ENCODE measurements around the gene DOCK9. TPM values are rescaled to one million over a fixed set of nuclear protein-coding genes. Genes with fewer than 3 reads are reported as not detected.

Gene DOCK9
- polyA plus RNA-seq, 1 of the 3 experiments (the other 2 are of a cell fraction): 16.6 TPM

- ChIA-PET CTCF (no interaction called here), POLR2A (no interaction called here)
- no peaks in the 10 kb centered on the region for H3K79me2 ChIP-seq (ENCODE audit: insufficient read depth)
- DNase-seq: no peak
- TF ChIP-seq TAF1 (IDR thresholded peaks at IDR 0.05; ENCODE audit: borderline replicate concordance, low read depth, low read length): no peak
- no peak for TF ChIP-seq EP300 (IDR thresholded peaks at IDR 0.05; ENCODE audit: borderline replicate concordance in 1 of 2, low read depth in 1 of 2, low read length in 1 of 2)
- TF ChIP-seq SMC3 (IDR thresholded peaks at IDR 0.05; ENCODE audit: low read depth, low read length): no peak
- no peak for TF ChIP-seq PBX3 (IDR thresholded peaks at IDR 0.05)
- TF ChIP-seq RXRA (IDR thresholded peaks at IDR 0.05; ENCODE audit: borderline replicate concordance, low read depth): no peak
- TF ChIP-seq TCF12 (IDR thresholded peaks at IDR 0.05): no peak
- no peak for TF ChIP-seq IRF3 (IDR thresholded peaks at IDR 0.05; ENCODE audit: low read depth, low read length)
- no peak for TF ChIP-seq CHD2 (IDR thresholded peaks at IDR 0.05; ENCODE audit: low read length, partially characterized antibody)
- no peak overlapping the region for H3K27ac ChIP-seq (ENCODE audit: low read depth in 2 of 2, low read length in 1 of 2)
- no peaks in the 10 kb centered on the region for H4K20me1 ChIP-seq (ENCODE audit: insufficient read depth)
- H2AFZ ChIP-seq (ENCODE audit: low read depth): no peak overlapping the region
- H3K4me1 ChIP-seq (ENCODE audit: control insufficient read depth in 1 of 2, insufficient read depth in 2 of 2, low read depth in 1 of 2, low read length in 1 of 2): no peaks in the 10 kb centered on the region
- no peak overlapping the region for H3K9ac ChIP-seq
- H3K4me2 ChIP-seq: no peak overlapping the region
- no peaks in the 10 kb centered on the region for H3K9me2 ChIP-seq
- H3K36me3 ChIP-seq (replicated peaks in 1 of 2; ENCODE audit: control insufficient read depth in 1 of 2, insufficient read depth in 2 of 2, low read length in 1 of 2): peaks cover 23 to 30% of the 10 kb centered on the region in 2 experiments
- no peaks in the 10 kb centered on the region for H3K27me3 ChIP-seq (ENCODE audit: insufficient read depth)
- 89% methylated on average over 2 of the region's 2 CpGs for WGBS (ENCODE audit: low lambda C conversion rate)
- no peak overlapping the region for H3K4me3 ChIP-seq (ENCODE audit: low read depth in 2 of 2, low read length in 1 of 2)
- no peaks in the 10 kb centered on the region for H3K9me3 ChIP-seq
- H3F3A ChIP-seq (replicated peaks; ENCODE audit: insufficient read depth): no peaks in the 10 kb centered on the region
Observed at GRCh38 chr13:98880677-98881076, 97.2 kb downstream of the DOCK9 start.

GRCh38 chr13:98879957-98880356 lies 97.9 kb downstream of the DOCK9 start:
- Histone ChIP-seq H3K27me3 (ENCODE audit: insufficient read depth) (no peaks in the 10 kb centered on the region), H3K79me2 (ENCODE audit: insufficient read depth) (no peaks in the 10 kb centered on the region), H3K4me3 (ENCODE audit: low read depth in 2 of 2, low read length in 1 of 2) (no peak overlapping the region), H3K4me2 (no peak overlapping the region), H4K20me1 (ENCODE audit: insufficient read depth) (no peaks in the 10 kb centered on the region), H3F3A (replicated peaks; ENCODE audit: insufficient read depth) (no peaks in the 10 kb centered on the region), H3K4me1 (ENCODE audit: control insufficient read depth in 1 of 2, insufficient read depth in 2 of 2, low read depth in 1 of 2, low read length in 1 of 2) (no peaks in the 10 kb centered on the region), H2AFZ (ENCODE audit: low read depth) (no peak overlapping the region), H3K9ac (no peak overlapping the region), H3K27ac (ENCODE audit: low read depth in 2 of 2, low read length in 1 of 2) (no peak overlapping the region), H3K9me3 (no peaks in the 10 kb centered on the region), H3K9me2 (no peaks in the 10 kb centered on the region), H3K36me3 (replicated peaks in 1 of 2; ENCODE audit: control insufficient read depth in 1 of 2, insufficient read depth in 2 of 2, low read length in 1 of 2) (peaks cover 19 to 30% of the 10 kb centered on the region in 2 experiments)
- CTCF ChIA-PET: no interaction called here
- DNase-seq: no peak
- POLR2A ChIA-PET: no interaction called here
- 82% methylated on average over 6 of the region's 6 CpGs for WGBS (ENCODE audit: low lambda C conversion rate)
- TF ChIP-seq USF2 (IDR thresholded peaks at IDR 0.05; ENCODE audit: borderline replicate concordance, low read depth, low read length) (no peak), YY1 (IDR thresholded peaks at IDR 0.05; ENCODE audit: low read depth) (no peak), FOXM1 (IDR thresholded peaks at IDR 0.05; ENCODE audit: low read depth) (no peak), MAX (IDR thresholded peaks at IDR 0.05; ENCODE audit: low read depth) (no peak), ELF1 (IDR thresholded peaks at IDR 0.05) (no peak), EZH2phosphoT487 (IDR thresholded peaks at IDR 0.05; ENCODE audit: borderline replicate concordance, low read depth) (no peak), FOSL2 (IDR thresholded peaks at IDR 0.05; ENCODE audit: borderline replicate concordance, low read depth) (no peak), MEF2A (IDR thresholded peaks at IDR 0.05; ENCODE audit: borderline replicate concordance, low read depth) (no peak), GATA2 (CRISPR knock-in tag; IDR thresholded peaks at IDR 0.05) (no peak)

All from SK-N-SH (cell line).